ENCODE data around the gene PPP2R5C. TPM values are rescaled to one million over a fixed set of nuclear protein-coding genes. Genes with fewer than 3 reads are reported as not detected.
A peak's percentile ranks its signal among the peaks of the same experiment; 100 is the strongest.

Gene PPP2R5C
- total and polyA plus RNA-seq, 9 of the 15 experiments (the other 6 are each of a cell fraction or from before 2014, with no cell fraction given) = 284 to 617 (median 395) TPM

DNA sequence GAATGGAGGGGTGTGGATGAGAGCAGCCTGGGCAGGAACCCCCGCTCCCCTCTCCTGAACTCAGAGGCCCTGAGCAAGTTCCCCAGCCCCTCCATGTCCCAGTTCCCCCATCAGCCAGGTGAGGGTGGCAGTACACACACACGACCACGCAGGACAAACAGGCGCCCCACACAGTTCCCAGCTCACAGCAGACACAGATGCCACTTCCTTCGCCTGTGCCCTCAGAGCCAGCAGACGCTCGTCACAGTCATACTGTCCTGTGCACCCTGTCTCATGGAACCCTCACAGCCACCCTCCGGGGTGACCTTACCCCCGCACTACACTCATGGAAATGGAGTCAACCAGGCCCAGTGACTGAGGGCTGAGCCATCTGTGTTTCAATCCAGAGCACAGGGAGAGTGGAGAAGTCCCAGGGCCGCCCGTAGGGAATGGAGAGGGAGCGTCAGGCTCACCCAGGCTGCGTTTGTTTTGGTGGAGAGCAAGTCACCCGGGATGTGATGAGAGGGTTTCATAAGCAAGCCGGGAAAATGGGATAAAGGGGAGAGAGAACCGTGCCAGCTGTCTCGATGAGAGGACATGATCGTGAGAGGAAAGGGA lies 155.4 kb downstream of the PPP2R5C start:
- TF ChIP-seq NFRKB (IDR thresholded peaks at IDR 0.05; ENCODE audit: low read depth) (no peak), SMAD4 (CRISPR knock-in tag; conservative IDR thresholded peaks at IDR 0.05) (no peak)
- H3K9me3 ChIP-seq (replicated peaks; ENCODE audit: control insufficient read depth, insufficient read depth, low read depth, low read length) = no peaks in the 10 kb centered on the region
- no peak overlapping the region for H3K4me2 ChIP-seq (ENCODE audit: insufficient read depth, low read length)
- CTCF ChIA-PET (ENCODE audit: low intra/inter-chr PET ratio) = no interaction called here
- in situ Hi-C loops (cut with MboI) = no loop called here
- no peak for DNase-seq (ENCODE audit: extremely low read depth in 1 of 4, low spot score in 3 of 4)
- no peak overlapping the region for H2AFZ ChIP-seq (ENCODE audit: low read depth, low read length)
- intact Hi-C loops (cut with micrococcal nuclease) = no loop called here
- WGBS (ENCODE audit: insufficient coverage, low coverage, missing lambda C conversion rate) = 86% methylated on average over 10 of the region's 18 CpGs
- H3K79me2 ChIP-seq (ENCODE audit: control insufficient read depth, insufficient read depth, low read length) = no peaks in the 10 kb centered on the region
- no peaks in the 10 kb centered on the region for H3K27me3 ChIP-seq (ENCODE audit: control insufficient read depth in 2 of 2, insufficient read depth in 2 of 2, low read length in 2 of 2)
- peak overlapping the region in 1 of 2 experiments; percentile 76; a peak in 2 of 4 replicates for H3K9ac ChIP-seq (ENCODE audit: insufficient read depth in 1 of 2, low read depth in 2 of 2, low read length in 2 of 2)
- no peaks in the 10 kb centered on the region for H4K20me1 ChIP-seq (replicated peaks; ENCODE audit: control insufficient read depth, insufficient read depth, low read length)
- peaks cover 0 to 9% of the 10 kb centered on the region in 2 experiments; a peak in 2 of 5 replicates for H3K4me1 ChIP-seq (replicated peaks in 1 of 2; ENCODE audit: control insufficient read depth in 2 of 2, insufficient read depth in 2 of 2, low read length in 2 of 2)
- POLR2A ChIA-PET = interaction anchor here (1.8 kb wide), 1 partner anchor 10 kb away, joined by 10 read pairs; no protein-coding TSS in a partner anchor
- H3K27ac ChIP-seq (ENCODE audit: extremely low read depth, low read depth, low read length) = no peak overlapping the region
- FAIRE-seq = no peak
- no peaks in the 10 kb centered on the region for H3K9me1 ChIP-seq (ENCODE audit: control insufficient read depth, insufficient read depth, low read length)
- peak; percentile 46 for ATAC-seq
- BruUV-seq (replicated peaks) = no TSS peak
- peaks cover 69% of the 10 kb centered on the region for H3K36me3 ChIP-seq (ENCODE audit: control insufficient read depth, insufficient read depth, low read length)
- no peak overlapping the region for H3K4me3 ChIP-seq

DNA sequence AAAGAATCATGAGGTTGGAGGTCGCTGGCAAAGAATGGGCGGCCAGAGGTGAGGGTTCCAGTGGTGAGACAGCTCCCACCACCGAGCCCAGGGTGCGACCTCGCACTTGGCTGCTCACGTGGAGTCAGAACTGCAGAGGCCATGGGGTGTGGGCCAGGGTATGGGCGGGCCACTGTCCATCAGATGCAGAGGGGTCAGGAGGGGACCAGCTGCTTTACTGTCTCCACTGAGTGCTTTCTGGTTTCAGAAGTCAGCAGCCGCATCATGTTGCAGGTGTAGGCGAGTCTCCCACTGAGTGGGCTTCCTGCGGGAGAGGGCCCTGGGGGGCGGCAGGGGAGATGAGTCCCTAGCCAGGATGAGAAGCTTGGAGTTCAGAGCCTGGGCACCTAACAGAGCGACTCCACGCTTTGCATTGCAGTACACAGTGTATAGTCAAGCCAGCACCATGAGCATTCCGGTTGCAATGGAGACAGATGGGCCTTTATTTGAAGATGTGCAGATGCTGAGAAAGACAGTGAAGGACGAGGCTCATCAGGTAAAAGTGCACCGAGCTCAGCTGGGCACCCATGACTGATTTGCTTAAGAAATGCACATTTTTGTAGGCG lies 156.0 kb downstream of the PPP2R5C start:
- in situ Hi-C loops (cut with MboI) (no loop called here), intact Hi-C loops (cut with micrococcal nuclease) (no loop called here)
- CTCF ChIA-PET (ENCODE audit: low intra/inter-chr PET ratio) = no interaction called here
- no peak overlapping the region for H3K4me3 ChIP-seq
- H3K4me2 ChIP-seq (ENCODE audit: insufficient read depth, low read length) = no peak overlapping the region
- H2AFZ ChIP-seq (ENCODE audit: low read depth, low read length) = no peak overlapping the region
- peaks cover 0 to 9% of the 10 kb centered on the region in 2 experiments; a peak in 2 of 5 replicates for H3K4me1 ChIP-seq (replicated peaks in 1 of 2; ENCODE audit: control insufficient read depth in 2 of 2, insufficient read depth in 2 of 2, low read length in 2 of 2)
- H4K20me1 ChIP-seq (replicated peaks; ENCODE audit: control insufficient read depth, insufficient read depth, low read length) = no peaks in the 10 kb centered on the region
- no peak overlapping the region for H3K27ac ChIP-seq (ENCODE audit: extremely low read depth, low read depth, low read length)
- H3K36me3 ChIP-seq (ENCODE audit: control insufficient read depth, insufficient read depth, low read length) = peaks cover 64% of the 10 kb centered on the region
- POLR2A ChIA-PET = interaction anchor here (1.8 kb wide), 1 partner anchor 9 kb away, joined by 10 read pairs; no protein-coding TSS in a partner anchor
- DNase-seq (ENCODE audit: extremely low read depth in 1 of 4, low spot score in 3 of 4) (no peak), ATAC-seq (peak; percentile 53), FAIRE-seq (no peak)
- BruUV-seq (replicated peaks) = no TSS peak
- H3K9me1 ChIP-seq (ENCODE audit: control insufficient read depth, insufficient read depth, low read length) = no peaks in the 10 kb centered on the region
- WGBS (ENCODE audit: insufficient coverage, low coverage, missing lambda C conversion rate) = 78% methylated on average over 10 of the region's 17 CpGs
- peak overlapping the region in 1 of 2 experiments; percentile 76; a peak in 1 of 4 replicates for H3K9ac ChIP-seq (ENCODE audit: insufficient read depth in 1 of 2, low read depth in 2 of 2, low read length in 2 of 2)
- no peaks in the 10 kb centered on the region for H3K9me3 ChIP-seq (replicated peaks; ENCODE audit: control insufficient read depth, insufficient read depth, low read depth, low read length)
- H3K27me3 ChIP-seq (ENCODE audit: control insufficient read depth in 2 of 2, insufficient read depth in 2 of 2, low read length in 2 of 2) = no peaks in the 10 kb centered on the region
- TF ChIP-seq RBM22 (IDR thresholded peaks at IDR 0.05; ENCODE audit: low read depth, low read length, poor library complexity, severe bottlenecking) = peak; percentile 69
- TF ChIP-seq POLR2G (IDR thresholded peaks at IDR 0.05; ENCODE audit: low read depth, low read length) = peak; percentile 52; the same call in 1 of the 2 replicates
- no peak for TF ChIP-seq HCFC1 (IDR thresholded peaks at IDR 0.05; ENCODE audit: low read depth, low read length)
- H3K79me2 ChIP-seq (ENCODE audit: control insufficient read depth, insufficient read depth, low read length) = no peaks in the 10 kb centered on the region
